Measurements from ENCODE around the gene FYB1. TPM values are rescaled to one million over a fixed set of nuclear protein-coding genes. Genes with fewer than 3 reads are reported as not detected.

FYB1 gene
- polyA plus RNA-seq, 1 experiment: 0.01 TPM

GRCh38 chr5:39118638-39119037, 100.7 kb downstream of the FYB1 start:
- no peak for DNase-seq (ENCODE audit: low read depth, low spot score)
- H3K9me3 ChIP-seq (ENCODE audit: control insufficient read depth, insufficient read depth, low read length): no peaks in the 10 kb centered on the region
- no peak for TF ChIP-seq CTCF (IDR thresholded peaks at IDR 0.05; ENCODE audit: low read depth, low read length)
- no peak overlapping the region for H3K4me3 ChIP-seq (ENCODE audit: low read depth, low read length)
- ChIA-PET POLR2A (no interaction called here), CTCF (interaction anchor here (3.6 kb wide), 1 partner anchor 37 kb away, joined by 11 read pairs; no protein-coding TSS in a partner anchor)
- no peaks in the 10 kb centered on the region for H3K27me3 ChIP-seq (ENCODE audit: control insufficient read depth, insufficient read depth, low read length)
- no peak overlapping the region for H3K27ac ChIP-seq (ENCODE audit: low read depth, low read length)

GRCh38 chr5:39117401-39117800, 102.0 kb downstream of the FYB1 start:
- POLR2A ChIA-PET: no interaction called here
- DNase-seq (ENCODE audit: low read depth, low spot score): no peak

GRCh38 chr5:39116344-39117170, 102.8 kb downstream of the FYB1 start:
- no peak for TF ChIP-seq CTCF (IDR thresholded peaks at IDR 0.05; ENCODE audit: low read depth, low read length)
- Histone ChIP-seq H3K27ac (ENCODE audit: low read depth, low read length) (no peak overlapping the region), H3K4me3 (ENCODE audit: low read depth, low read length) (no peak overlapping the region), H3K27me3 (ENCODE audit: control insufficient read depth, insufficient read depth, low read length) (no peaks in the 10 kb centered on the region), H3K9me3 (ENCODE audit: control insufficient read depth, insufficient read depth, low read length) (no peaks in the 10 kb centered on the region)
- CTCF ChIA-PET: interaction anchor here (2.9 kb wide), 1 partner anchor 36 kb away, joined by 12 read pairs; no protein-coding TSS in a partner anchor
- POLR2A ChIA-PET: interaction anchor here (0.6 kb wide), 1 partner anchor 10 kb away, joined by 6 read pairs; no protein-coding TSS in a partner anchor
- no peak for DNase-seq (ENCODE audit: low read depth, low spot score)

More at GRCh38 chr5:39117401-39117800, 102.0 kb downstream of the FYB1 start:
- Histone ChIP-seq H3K9me3 (ENCODE audit: control insufficient read depth, insufficient read depth, low read length) (no peaks in the 10 kb centered on the region), H3K27ac (ENCODE audit: low read depth, low read length) (no peak overlapping the region), H3K27me3 (ENCODE audit: control insufficient read depth, insufficient read depth, low read length) (no peaks in the 10 kb centered on the region), H3K4me3 (ENCODE audit: low read depth, low read length) (no peak overlapping the region)
- CTCF ChIA-PET: interaction anchor here (3.6 kb wide), 1 partner anchor 36 kb away, joined by 11 read pairs; no protein-coding TSS in a partner anchor
- TF ChIP-seq CTCF (IDR thresholded peaks at IDR 0.05; ENCODE audit: low read depth, low read length): no peak

GRCh38 chr5:39115644-39116343, 103.6 kb downstream of the FYB1 start:
- CTCF ChIA-PET: interaction anchor here (2.9 kb wide), 1 partner anchor 35 kb away, joined by 12 read pairs; no protein-coding TSS in a partner anchor
- Histone ChIP-seq H3K9me3 (ENCODE audit: control insufficient read depth, insufficient read depth, low read length) (no peaks in the 10 kb centered on the region), H3K27ac (ENCODE audit: low read depth, low read length) (no peak overlapping the region), H3K4me3 (ENCODE audit: low read depth, low read length) (no peak overlapping the region), H3K27me3 (ENCODE audit: control insufficient read depth, insufficient read depth, low read length) (no peaks in the 10 kb centered on the region)
- DNase-seq (ENCODE audit: low read depth, low spot score): no peak
- POLR2A ChIA-PET: no interaction called here
- TF ChIP-seq CTCF (IDR thresholded peaks at IDR 0.05; ENCODE audit: low read depth, low read length): no peak

Measured in AG04450 (cell line).